Panc1 (cell line): ENCODE data around the gene HEBP2.

Experiments
- POLR2AphosphoS5 ChIP-seq: IDR thresholded peaks from 2 replicates; pipeline ENCODE4 v1.6.1; 2012; ENCODE audit warnings: mild to moderate bottlenecking, low read depth, low read length, moderate library complexity
- TCF7L2 ChIP-seq: IDR thresholded peaks from 2 replicates; pipeline ENCODE4 v1.6.1; 2011; ENCODE audit warnings: mild to moderate bottlenecking, low read depth, low read length, inconsistent platforms
- TF ChIP-seq, protein P1 (sequence below): fragments of 450-650 bp; IDR thresholded peaks from 2 replicates; pipeline ENCODE4 v1.5.1; 2017; ENCODE audit warnings: mild to moderate bottlenecking

DNA sequence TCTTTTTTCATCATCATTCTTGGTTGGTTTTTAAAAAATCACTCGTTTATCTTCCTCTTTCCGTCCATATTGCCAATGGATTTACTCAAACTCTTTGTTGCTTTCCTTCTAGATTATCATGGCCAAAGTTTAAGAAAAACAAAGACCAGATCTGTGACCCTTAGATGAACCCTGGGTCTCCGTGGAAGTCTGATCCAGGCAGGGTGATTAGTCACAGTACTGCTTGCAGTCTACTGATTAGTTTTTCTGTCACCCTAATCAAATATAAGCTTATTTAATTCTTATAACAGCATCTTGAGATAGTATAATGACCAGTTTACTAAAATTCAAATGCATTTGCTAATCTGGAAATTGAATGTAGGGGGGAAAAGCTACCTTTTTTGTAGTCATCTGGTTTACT, 32.3 kb upstream of the HEBP2 start:
- TF ChIP-seq, protein P1, sequence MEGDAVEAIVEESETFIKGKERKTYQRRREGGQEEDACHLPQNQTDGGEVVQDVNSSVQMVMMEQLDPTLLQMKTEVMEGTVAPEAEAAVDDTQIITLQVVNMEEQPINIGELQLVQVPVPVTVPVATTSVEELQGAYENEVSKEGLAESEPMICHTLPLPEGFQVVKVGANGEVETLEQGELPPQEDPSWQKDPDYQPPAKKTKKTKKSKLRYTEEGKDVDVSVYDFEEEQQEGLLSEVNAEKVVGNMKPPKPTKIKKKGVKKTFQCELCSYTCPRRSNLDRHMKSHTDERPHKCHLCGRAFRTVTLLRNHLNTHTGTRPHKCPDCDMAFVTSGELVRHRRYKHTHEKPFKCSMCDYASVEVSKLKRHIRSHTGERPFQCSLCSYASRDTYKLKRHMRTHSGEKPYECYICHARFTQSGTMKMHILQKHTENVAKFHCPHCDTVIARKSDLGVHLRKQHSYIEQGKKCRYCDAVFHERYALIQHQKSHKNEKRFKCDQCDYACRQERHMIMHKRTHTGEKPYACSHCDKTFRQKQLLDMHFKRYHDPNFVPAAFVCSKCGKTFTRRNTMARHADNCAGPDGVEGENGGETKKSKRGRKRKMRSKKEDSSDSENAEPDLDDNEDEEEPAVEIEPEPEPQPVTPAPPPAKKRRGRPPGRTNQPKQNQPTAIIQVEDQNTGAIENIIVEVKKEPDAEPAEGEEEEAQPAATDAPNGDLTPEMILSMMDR, result no peak
- no peak for TF ChIP-seq POLR2AphosphoS5
- no peak for TF ChIP-seq TCF7L2
